Mucosa of descending colon (tissue), 3 donors: ENCODE results near the gene ADAM10. TPM values are rescaled to one million over a fixed set of nuclear protein-coding genes. Genes with fewer than 3 reads are reported as not detected.

ENCODE experiments used
- ATAC-seq: fragments of 200-7000 bp; cut with Tn5 transposase; one replicate; pipeline ENCODE4 v1.9.1; 2020; ENCODE audit warnings: mild to moderate bottlenecking, moderate library complexity
- DNase-seq, 3 donors: peaks; one replicate each; pipeline ENCODE4 v3.0.0-alpha.2; 2020
- H3K36me3 ChIP-seq: fragments of 200-600 bp; one replicate; pipeline ENCODE4 v1.8.0; 2021; ENCODE audit warnings: low read depth, mild to moderate bottlenecking
- H3K4me1 ChIP-seq: fragments of 200-600 bp; one replicate; pipeline ENCODE4 v1.8.0; 2021; ENCODE audit warnings: low read depth, mild to moderate bottlenecking
- H3K4me3 ChIP-seq: fragments of 200-600 bp; one replicate; pipeline ENCODE4 v1.8.0; 2021; ENCODE audit warnings: mild to moderate bottlenecking
- H3K9me3 ChIP-seq: fragments of 200-600 bp; one replicate; pipeline ENCODE4 v1.8.0; 2021; ENCODE audit warnings: mild to moderate bottlenecking
- intact Hi-C, 2 donors: fragments of 100-400 bp; cut with DNase I in 1 of 2; cut with micrococcal nuclease in 1 of 2; formaldehyde crosslinking; loops; one replicate each; pipeline versions ENCODE4 v1.11.0 to v1.11.1; 2022; cut with DNase I, micrococcal nuclease
- total RNA-seq, 3 donors: library from RNA; stranded (reverse); fragmentation: NEBNext Ultra II Directional in 2 of 3; extraction: Animal tissue kit (Norgen Biotek cat#: 25700) in 2 of 3; gene quantifications; one replicate each; pipeline versions ENCODE4 v1.2.1 to v1.2.4, GENCODE V29; 2021 to 2023
- TF ChIP-seq, protein P1 (sequence below): fragments of 200-600 bp; IDR thresholded peaks from one replicate; pipeline ENCODE4 v1.8.0; 2022; ENCODE audit warnings: antibody characterized with exemption, mild to moderate bottlenecking
- donor health status: DM: no; HTN: no; CAD: no; lungs with moderate emphysema.
- donor health status: DM: no; HTN: no; CAD: no.
- donor health status: DM: no; HTN: yes; CAD: no.

Gene ADAM10
- total RNA-seq, 3 donors from 2014 or later = 109 to 178 (median 143) TPM

DNA sequence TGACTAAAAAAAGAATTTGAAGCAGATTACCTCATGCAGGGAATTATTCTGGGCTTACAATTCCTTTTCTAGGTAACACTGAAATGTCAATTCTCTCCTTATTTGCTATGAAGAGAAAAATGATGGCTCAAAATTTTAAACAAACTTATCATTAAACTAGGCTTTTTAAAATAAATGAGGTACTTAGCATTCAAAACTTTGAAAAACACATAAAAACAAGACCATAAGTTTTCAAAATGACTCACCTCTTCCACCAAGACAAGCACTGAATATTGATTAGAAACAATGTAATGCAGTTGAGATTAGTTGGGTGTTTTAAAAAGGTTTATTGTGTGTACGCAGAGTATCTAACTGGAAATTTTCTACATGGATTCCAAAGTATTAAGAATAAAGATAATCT, 154.6 kb downstream of the ADAM10 start:
- DNase-seq = no peak
- no peak for ATAC-seq
- intact Hi-C loops = no loop called here
- peaks cover 9% of the 10 kb centered on the region for H3K4me1 ChIP-seq
- no peaks in the 10 kb centered on the region for H3K9me3 ChIP-seq
- TF ChIP-seq, protein P1, sequence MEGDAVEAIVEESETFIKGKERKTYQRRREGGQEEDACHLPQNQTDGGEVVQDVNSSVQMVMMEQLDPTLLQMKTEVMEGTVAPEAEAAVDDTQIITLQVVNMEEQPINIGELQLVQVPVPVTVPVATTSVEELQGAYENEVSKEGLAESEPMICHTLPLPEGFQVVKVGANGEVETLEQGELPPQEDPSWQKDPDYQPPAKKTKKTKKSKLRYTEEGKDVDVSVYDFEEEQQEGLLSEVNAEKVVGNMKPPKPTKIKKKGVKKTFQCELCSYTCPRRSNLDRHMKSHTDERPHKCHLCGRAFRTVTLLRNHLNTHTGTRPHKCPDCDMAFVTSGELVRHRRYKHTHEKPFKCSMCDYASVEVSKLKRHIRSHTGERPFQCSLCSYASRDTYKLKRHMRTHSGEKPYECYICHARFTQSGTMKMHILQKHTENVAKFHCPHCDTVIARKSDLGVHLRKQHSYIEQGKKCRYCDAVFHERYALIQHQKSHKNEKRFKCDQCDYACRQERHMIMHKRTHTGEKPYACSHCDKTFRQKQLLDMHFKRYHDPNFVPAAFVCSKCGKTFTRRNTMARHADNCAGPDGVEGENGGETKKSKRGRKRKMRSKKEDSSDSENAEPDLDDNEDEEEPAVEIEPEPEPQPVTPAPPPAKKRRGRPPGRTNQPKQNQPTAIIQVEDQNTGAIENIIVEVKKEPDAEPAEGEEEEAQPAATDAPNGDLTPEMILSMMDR = no peak
- H3K36me3 ChIP-seq = no peaks in the 10 kb centered on the region
- no peak overlapping the region for H3K4me3 ChIP-seq

DNA sequence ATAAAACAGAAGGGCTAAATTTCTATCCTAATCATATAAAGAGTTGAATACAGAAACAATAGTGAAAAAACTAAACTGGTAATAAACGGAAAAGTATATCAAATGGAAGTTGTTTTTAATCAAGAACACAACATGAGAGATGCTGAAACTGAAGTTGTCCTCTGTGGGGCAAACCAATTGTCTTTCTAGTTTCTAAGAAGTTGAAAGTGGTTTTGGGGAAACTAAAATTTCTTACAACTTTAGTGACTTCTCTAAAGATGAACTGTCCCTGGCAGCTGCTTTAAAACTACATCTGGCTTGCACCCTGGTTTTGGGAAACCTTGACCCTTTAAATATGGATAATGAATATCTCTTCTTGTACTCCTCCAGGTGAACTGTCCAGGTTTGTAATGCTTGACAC, 155.6 kb downstream of the ADAM10 start:
- no peak overlapping the region for H3K4me3 ChIP-seq
- H3K4me1 ChIP-seq = peaks cover 9% of the 10 kb centered on the region
- DNase-seq = no peak
- H3K36me3 ChIP-seq = no peaks in the 10 kb centered on the region
- ATAC-seq = no peak
- intact Hi-C loops = no loop called here
- TF ChIP-seq, protein P1 = no peak
- H3K9me3 ChIP-seq = no peaks in the 10 kb centered on the region

GRCh38 chr15:58590926-58591325, 158.6 kb downstream of the ADAM10 start:
- Histone ChIP-seq H3K4me3 (no peak overlapping the region), H3K4me1 (peaks cover 4% of the 10 kb centered on the region), H3K9me3 (no peaks in the 10 kb centered on the region), H3K36me3 (no peaks in the 10 kb centered on the region)
- no peak for ATAC-seq
- intact Hi-C loops = no loop called here
- TF ChIP-seq, protein P1 = no peak
- DNase-seq = no peak

DNA sequence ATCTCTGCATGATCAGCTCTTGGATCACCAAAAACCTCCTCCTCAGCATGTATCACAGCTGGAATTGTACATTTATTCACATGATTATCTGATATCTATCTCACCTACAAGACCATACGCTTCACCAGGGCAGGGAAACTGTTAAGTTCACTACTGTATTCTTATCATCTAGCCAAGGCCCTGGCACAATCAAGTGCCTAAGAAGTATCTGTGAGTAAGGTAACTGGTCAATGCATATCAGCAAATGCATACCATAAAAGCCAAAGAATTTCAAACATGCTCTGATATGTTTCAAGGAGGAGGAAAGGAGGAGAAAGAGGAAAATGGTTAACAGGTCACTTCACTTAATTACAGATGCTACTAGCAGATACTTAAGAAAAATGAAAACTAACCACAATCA, 159.3 kb downstream of the ADAM10 start:
- Histone ChIP-seq H3K36me3 (no peaks in the 10 kb centered on the region), H3K4me3 (no peak overlapping the region), H3K9me3 (no peaks in the 10 kb centered on the region), H3K4me1 (no peaks in the 10 kb centered on the region)
- ATAC-seq = no peak
- DNase-seq = no peak
- TF ChIP-seq, protein P1 = no peak
- intact Hi-C loops = no loop called here

DNA sequence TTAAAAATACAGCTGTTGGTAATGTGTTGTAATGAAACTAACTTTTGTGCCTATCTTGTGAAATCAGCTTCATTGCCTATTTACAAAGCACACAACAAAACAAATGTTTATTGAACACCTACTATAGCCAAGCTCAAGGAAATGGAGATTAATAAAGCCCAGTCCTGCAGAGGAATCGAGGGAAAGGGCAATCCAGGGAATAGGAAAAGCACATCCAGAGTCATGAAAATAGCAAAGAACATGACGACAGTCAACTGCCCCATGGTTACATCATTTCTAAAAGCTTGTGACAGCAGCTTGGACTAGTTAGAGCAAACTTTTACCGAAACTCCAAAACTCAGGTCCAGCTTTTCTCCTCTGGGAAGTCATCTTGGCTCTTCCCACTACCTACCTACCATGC, 160.5 kb downstream of the ADAM10 start:
- no peaks in the 10 kb centered on the region for H3K4me1 ChIP-seq
- intact Hi-C loops = no loop called here
- no peak overlapping the region for H3K4me3 ChIP-seq
- ATAC-seq = no peak
- no peak for DNase-seq
- TF ChIP-seq, protein P1 = no peak
- no peaks in the 10 kb centered on the region for H3K9me3 ChIP-seq
- H3K36me3 ChIP-seq = no peaks in the 10 kb centered on the region

DNA sequence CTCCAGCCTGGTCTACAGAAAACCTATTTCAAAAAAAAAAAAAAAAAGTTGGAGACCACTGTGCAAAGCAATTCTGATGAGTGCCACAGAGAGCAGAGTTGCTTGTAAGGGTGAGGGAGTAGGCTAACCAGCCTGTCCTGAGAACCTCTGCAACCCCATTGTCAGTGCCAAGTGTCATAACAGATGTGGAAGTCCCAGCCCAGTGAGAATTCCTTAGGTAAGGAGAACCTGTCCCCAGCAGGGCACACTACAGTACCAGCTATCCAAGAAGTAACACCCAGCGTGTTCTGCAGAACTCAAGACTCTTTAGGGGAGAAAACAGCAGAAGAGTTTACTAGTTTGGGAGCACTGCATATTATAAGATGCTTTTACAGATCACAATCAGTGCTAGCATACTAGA, 161.4 kb downstream of the ADAM10 start:
- Histone ChIP-seq H3K4me3 (no peak overlapping the region), H3K36me3 (no peaks in the 10 kb centered on the region), H3K4me1 (no peaks in the 10 kb centered on the region), H3K9me3 (no peaks in the 10 kb centered on the region)
- DNase-seq (no peak), ATAC-seq (peak; percentile 40)
- intact Hi-C loops = no loop called here
- TF ChIP-seq, protein P1 = no peak
